Amygdala (tissue), 56 donors: ENCODE data around the gene STAT5A.

Source experiments
- DNase-seq, 56 donors: peaks; one replicate each; lab custom pipeline; 2025; lab: John Stamatoyannopoulos, UW

Gene STAT5A

DNA sequence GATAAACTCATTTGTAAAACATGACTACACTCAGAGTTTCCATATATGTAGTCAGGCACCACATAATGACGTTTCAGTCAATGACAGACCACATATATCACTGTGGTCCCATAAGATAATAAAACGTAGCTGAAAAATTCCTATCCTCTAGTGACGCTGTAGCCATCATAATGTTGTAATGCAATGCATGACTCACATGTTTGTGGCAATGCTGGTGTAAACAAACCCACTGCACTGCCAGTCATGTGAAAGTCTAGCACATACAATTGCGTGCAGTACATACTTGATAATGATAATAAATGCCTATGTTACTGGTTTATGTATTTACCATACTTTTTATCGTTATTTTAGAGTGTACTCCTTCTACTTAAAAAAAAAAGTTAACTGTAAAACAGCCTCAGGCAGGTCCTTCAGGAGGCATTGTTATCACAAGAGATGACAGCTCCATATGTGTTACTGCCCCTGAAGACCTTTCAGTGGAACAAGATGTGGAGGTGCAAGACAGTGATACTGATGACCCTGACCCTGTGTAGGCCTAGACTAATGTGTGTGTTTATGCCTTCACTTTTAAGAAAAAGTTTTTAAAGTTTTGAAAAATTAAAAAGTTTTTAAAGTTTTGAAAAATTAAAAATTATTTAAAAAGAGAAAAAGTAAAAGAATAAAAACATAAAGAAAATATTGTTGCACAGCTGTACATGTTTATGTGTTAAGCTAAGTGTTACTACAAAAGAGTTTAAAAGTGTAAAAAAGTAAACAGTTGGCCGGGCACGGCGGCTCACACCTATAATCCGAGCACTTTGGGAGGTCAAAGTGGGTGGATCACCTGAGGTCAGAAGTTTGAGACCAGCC lies 21.2 kb upstream of the STAT5A start:
- no peak for DNase-seq

DNA sequence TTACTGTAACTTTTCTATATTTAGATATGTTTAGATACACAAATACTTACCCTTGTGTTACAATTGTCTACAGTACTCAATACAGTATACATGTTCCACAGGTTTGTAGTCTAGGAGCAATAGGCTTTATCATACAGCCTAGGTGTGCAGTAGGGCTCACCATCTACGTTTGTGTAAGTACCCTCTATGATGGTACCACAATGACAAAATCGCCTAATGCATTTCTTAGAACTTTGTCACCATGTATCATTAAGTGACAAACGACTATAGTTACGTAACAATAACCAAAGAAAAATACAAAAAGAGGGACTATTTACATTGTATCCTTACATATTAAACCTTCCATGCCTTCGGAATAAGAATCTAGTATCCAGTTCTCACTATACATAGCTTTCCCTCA lies 20.1 kb upstream of the STAT5A start:
- DNase-seq, result no peak

DNA sequence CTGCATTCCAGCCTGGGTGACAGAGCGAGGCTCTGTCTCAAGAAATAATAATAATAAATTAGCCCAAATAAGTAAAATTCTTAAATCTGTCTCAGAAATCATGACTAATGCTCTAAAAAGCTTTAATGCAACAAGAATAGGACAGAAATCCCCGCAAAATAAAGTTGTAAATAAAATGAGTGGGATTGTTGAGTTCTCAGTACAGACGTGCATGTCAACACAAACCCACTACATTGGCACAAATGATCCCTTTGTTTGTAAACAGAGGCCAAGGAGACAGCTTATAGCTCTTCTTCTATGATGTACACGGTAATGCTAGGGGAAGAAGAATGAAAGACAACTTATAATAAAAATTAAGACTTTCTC lies 18.1 kb upstream of the STAT5A start:
- no peak for DNase-seq

DNA sequence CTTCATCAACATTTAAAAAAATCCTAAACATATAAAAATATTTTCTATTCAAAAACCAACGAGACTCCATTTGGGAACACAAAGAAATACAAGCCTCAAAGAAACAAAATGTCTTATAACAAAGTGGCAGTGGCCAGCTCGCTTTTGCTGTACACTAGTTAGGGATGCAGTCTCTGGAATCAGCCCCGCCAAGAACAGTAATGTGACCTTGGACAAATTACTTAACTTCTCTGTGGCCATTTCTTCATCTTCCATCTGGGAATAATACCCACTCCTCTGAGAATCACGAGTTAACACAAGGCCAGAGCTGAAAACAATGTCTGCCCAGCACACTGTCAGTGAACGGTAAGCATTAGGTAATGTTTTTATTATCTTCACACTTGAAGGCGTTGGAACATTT lies 17.7 kb upstream of the STAT5A start:
- DNase-seq, result no peak

DNA sequence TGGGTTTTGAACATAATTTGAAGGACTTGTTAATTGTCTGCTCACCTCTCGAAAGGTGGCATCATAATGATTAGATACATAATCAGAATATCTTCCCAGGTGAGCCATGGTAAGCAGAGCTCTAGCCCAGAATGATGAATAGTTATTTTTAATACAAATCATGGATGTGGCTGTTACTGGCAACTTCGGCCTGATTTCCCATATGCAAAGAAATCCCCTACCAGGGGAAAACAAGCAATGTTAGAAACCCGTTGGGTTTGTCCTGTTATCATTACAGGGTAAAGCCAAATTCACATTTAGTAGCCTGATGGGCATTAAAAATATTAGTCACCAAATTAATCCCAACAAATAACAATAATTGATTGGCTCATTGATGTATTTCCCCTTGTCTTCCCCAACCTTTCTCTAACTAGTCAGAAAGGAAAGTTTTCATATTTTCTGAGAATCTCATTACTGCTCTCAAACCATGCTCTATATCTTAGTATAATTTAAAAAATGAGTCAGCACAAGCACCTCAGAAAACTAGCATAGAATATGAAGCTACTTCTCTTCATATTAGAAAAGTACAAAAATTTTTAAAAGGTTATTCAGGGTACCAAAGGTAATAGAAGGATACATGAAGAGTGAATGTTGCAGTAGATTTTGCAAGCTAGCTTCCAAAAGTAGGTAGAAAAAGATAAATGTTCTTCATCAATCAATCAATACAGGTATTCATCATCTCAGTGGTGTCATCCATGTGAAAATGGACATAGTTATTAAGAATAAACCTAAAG lies 17.1 kb upstream of the STAT5A start:
- no peak for DNase-seq

DNA sequence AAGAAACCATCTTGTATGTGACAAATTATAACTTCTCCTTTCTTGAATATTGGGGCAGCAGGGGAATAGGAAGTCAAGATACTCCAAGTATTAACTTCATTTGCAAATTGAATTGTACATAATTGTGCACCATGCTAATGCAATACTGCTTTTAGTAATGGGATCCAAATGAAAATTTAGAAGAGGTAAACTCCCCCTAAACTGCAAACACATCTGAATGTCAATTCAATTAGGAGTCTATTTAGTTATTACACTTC lies 16.6 kb upstream of the STAT5A start:
- no peak for DNase-seq

DNA sequence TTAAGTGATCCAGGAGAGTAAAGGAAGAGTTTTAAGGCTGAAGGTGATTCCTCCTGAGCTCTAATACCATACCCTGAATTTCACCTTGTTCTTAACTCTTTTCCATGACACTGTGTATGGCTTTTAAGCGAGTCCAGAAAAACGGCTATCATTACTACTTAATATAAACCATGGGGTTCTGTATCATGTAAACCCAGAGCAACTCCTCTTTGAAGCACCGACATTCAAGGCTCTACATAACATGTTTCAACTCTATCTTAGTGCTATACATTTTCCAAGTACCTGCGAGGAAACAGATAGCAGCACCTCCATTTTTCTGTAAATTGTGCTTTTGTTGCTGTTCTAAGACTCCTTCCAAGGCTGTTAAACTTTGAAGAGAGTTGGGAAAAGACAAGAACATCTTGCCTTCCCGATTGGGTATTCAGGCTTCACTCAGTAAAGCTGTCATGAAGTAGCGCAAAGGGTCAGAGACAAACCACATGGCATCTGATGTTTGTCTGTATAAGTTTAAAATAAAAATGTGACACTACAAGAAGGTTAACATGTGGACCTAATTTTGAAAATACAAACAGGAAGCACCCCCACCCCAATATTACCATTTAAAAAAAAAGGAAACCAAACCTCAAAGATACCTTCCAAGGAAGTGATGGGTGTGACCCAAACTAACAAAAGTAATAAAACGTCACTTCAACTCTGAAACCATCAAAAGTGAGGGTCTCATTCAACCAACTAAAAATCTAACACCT lies 16.0 kb upstream of the STAT5A start:
- DNase-seq, result no peak

DNA sequence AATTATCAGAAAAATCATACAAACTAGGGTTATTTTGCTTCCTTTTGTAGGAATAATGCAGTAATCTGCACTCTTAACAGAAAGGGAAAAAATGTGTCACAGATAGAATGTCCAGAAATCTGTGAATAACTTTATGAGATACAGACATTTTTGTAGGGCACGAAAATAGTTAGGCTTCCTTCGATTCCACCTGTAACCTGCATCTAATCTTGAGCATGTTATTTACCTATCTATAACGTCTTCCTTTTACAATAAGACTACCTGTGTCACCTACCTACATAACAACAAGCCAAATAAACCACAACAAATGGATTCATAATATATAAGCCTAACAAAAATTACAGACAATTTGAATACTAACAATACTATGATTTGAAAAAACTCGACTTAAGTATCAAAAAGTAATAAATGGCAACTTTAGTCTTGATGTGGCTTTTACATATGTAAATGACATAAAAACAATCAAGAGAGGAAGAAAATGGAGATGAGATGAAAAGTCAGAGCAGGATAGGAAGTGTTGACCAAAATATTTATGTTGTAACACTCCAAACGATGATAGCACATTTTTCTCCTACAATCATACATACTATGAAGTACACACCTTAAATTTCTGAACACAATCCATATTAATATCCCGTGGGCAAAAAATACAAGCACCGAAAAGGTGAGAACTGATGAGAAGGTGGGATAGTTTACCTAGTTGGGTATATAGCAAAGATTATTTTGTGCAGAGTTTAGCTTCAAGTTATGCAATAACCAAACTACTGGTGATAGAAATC lies 14.6 kb upstream of the STAT5A start:
- DNase-seq, result no peak

DNA sequence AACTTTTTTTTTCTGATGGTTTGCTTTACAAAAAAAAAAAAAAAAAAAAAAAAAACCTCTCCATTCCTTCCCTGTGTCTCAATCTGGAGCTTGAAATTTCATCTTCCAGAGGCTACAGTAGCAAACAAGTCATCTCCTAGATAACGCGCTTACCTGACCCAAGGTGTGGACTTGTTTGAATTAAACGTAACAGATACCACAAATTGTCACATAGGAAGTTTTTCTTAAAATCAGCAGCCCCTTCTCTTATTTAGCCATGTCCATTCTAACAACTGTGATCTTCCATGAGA lies 14.1 kb upstream of the STAT5A start:
- no peak for DNase-seq

DNA sequence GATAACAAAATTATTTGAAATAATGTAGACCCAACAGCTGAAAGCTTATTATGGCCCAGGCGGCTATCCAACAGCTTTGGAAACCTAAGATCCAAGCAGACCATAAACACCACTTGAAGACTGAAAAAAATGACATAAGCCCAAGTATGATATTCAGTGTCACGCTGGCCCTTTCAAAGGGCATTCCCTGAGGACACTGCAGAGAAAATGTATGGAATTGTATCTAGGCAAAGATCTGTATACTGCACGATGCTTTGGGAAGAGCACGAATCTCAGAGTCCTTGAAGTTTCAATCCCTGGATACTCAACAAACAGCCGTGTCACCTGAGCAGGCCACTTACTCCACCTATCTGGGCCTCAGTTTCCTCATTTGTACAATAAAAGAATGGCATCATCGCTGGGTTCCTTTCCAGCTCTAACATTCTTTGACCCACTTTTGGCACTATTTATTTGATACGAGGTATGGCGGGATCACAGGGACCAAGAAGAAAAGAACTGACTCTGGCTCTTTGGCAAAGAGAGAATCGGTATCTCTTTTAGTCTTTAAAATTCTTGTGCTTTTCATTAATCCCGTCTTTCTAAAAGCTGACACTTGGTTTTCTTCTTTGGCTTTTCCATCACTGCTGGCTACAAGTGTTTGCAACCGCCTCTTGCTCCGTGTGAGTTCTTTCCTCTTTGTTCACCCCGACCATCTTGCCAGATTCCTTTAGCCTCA lies 13.3 kb upstream of the STAT5A start:
- DNase-seq, result no peak

DNA sequence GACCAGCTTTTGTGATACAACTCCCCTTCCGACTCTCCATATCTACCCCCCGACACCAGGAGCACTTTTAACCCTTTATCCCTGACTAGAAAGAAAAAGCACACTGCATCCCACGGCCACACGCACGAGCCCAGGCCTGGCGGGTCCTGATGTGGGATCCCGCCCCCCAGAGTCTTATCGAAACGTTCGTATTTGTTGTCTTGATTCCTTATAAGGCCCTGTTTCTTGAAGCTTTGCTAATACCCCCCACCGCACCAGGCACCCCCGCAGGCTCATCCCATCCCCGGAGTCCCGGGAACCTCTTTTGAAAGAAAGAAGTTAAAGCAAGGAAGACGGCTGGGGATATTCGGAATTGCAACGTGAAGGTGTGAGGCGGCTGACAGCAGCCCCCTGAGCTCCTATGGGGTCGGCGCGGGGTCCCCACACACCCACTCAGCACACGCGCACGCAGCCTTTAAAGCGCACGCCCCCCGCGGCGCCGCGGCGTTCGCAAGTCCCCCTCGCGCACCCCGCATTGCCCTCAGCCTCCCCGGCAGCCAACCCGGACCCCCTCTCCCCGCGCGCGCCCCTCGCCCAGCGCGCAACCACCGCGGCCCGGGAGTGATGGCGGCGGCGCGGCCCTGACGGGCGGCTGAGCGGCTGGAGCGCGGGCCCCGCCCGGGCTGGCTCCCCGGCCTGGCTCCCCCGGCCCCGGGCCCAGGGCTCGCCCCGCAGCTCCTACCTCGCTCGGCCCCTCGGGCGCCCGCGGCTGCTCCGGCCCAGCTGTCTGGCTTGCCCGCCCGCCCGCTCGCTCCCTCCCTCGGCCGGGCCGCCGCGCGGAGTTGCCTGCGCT lies 12.6 kb upstream of the STAT5A start:
- DNase-seq, result peak in 11 of 56 donors; percentile 11 to 61 (median 34)

DNA sequence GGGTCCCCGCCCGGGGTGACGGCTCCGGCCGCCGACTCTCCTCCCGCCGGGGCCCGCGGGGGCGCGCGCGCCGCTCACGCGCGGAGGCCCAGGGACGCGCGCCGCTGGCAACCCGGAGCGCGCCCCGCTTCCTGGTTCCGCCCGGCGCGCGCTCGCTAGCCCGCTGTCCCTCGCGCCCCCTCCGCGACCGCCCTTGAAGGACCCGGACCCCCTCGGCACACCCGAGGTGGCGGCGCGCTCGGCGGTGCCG lies 12.0 kb upstream of the STAT5A start, which contains the start of gene STAT5B:
Gene STAT5B, minus strand, starts transcription at position 33 of the 250 bp plus-strand sequence. CDS start 44,264 bp downstream, outside the sequence.
- peak in 31 of 56 donors; percentile 30 to 78 (median 49) for DNase-seq

DNA sequence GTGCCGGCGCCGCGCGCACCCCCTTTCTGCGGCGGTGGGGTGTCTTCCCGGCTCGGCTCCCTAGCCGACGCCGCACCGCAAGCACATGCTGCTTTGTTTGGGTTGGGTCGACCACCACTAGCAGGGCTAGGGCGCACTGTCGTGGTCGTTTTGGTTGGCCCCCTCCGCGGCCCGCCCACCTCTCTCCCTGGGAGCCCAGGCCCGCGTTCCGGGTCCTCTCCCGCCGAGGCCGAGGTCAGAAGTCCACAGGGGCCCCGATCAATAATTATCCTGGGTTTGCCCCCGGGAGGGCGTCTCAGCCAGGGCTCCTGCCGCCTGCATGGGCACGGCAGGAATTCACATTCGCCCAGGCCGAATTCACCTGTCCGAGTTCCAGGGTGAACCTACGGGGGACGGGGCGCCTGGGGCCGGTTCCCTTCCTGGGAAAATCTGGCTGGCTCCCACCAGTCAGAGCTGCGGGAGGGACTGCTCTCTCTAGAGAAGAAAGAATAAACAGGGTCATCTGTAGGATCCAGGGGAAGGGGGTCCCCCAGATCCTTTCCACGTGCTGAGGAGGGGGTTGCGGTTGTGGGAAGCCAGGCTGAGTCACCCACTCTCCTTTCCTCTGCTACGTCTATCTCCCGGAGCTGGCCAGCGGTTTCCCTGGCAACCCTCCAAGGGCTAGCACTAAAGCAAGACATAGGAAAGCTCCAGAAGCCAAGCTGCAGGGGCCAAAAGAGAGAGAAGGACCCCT lies 11.5 kb upstream of the STAT5A start:
- peak in 25 of 56 donors; percentile 18 to 91 (median 32) for DNase-seq

DNA sequence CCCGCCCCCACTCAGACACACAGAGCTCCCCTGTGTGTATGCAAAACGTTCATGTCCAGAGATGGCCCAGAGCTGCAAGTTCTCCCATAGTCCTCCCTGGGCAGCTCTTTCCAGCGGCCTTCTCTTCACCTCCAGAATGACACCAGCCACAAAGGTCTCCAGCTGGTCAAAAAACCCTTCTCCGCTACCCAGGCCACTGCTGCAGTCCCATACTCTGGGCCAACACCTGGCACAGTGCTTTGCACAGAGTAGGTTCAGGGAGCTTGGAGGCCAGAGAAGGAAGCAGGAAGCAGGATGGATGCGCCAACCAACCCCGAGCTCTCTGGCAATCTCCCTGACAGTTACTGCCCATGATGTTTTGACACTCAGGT lies 11.0 kb upstream of the STAT5A start:
- no peak for DNase-seq

DNA sequence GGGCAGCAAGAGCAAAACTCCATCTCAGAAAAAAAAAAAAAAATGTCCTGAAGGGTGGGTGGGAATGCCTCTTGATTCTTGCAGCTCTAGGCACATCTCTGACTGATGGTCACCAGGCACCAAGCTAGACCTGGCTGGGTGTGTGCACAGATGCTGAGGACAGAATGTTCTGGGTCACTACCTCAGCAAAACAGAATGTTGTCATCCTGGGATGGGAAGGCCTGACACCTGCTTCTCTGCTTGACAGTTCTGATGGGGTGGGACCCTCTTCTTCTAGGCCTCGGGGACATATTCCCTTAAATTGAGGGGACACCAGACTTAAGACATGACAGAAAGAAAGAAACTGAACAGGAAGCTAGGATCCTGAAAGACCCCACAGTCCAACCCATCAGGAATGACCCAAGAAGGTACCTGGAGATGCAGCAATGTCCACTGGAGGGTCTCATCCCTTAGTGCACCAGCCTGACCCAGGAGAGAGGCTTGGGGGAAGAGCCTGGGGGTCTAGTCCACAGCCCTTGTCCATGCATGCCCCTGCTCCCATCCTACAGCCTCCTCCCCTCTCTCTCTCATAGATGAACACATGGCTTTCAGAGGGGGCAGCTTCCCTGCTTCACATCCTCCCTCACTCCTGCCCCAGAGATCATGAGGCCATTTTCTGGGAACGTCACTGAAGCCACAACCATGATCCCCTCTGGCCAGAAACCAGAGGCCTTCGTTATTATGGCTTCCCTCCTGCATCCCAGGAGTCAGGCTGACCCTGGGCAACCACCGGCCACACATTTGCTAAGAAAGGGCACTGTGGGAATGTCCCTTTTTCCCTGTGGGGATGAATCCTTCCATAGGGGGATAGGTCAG lies 8.3 kb upstream of the STAT5A start:
- no peak for DNase-seq

DNA sequence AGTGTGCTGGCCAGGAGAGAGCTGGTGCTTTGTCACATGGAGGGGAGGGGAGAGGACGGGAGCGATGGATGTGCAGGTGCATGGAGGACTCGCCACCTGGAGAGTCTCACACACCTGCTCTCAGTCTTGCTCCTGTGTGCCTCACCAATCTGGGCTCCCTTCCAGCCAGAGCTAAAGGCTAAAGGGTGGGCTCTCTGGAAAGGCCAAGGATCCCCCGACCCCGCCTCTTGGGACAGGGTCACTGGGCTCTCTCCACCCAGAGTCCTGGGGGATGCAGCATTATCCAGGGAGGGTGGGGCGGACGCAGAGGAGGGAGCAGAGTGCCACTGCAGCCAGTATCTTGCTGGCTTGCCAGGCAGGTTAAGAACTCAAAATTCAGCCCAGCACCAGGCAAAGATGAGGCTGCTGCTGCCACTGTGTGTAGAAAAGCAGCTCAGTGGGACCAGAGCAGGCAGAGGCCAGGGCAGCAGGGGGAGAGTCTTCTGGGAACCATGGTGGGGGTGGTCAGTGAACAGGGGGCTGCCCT lies 6.7 kb upstream of the STAT5A start:
- DNase-seq, result no peak

DNA sequence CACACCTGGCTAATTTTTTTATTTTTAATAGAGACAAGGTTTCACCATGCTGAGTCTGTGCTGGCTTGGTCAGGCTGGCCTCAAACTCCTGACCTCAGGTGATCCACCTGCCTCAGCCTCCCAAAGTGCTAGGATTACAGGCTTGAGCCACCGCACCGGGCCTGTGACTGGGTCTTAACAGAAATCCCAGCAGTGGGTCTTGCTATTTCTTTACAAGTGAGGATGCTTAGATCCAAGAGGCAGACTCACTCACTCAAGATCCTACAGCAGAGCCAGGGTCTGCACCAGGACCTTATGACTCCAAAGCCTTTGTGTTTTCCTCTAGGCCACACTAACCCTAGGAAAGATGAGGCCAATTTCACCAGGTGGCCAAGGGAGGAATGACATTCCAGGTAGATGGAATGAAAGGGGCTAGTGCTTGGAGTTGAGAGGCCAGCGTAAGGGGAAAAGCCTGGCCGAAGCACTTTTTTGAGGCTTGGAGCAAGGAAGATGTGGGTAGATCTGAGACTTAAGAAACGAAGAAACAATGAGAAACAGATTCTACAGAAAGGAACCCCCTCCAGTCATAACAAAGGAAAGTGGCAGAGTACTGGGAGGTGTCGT lies 5.7 kb upstream of the STAT5A start:
- no peak for DNase-seq
